HFFc6 (cell line): ENCODE data around the gene NFKBIB. TPM values are rescaled to one million over a fixed set of nuclear protein-coding genes. Genes with fewer than 3 reads are reported as not detected.

Source experiments
- DNase-seq: peaks from one replicate; pipeline ENCODE4 v3.0.0-alpha.2; 2018
- H3K27ac Mint-ChIP-seq: 2 replicates; pipeline ENCODE4 v1.8.0; 2020; ENCODE audit warnings: mild to moderate bottlenecking, mixed read lengths
- H3K27me3 Mint-ChIP-seq: 2 replicates; pipeline ENCODE4 v1.8.0; 2021; ENCODE audit warnings: mild to moderate bottlenecking, moderate library complexity, mixed read lengths; ENCODE audit not compliant: insufficient read depth
- H3K36me3 Mint-ChIP-seq: 2 replicates; pipeline ENCODE4 v1.8.0; 2021; ENCODE audit warnings: low read depth, mixed read lengths
- H3K4me1 Mint-ChIP-seq: 2 replicates; pipeline ENCODE4 v1.8.0; 2020; ENCODE audit warnings: low read depth, mixed read lengths
- H3K4me3 Mint-ChIP-seq: 2 replicates; pipeline ENCODE4 v1.8.0; 2020; ENCODE audit warnings: mild to moderate bottlenecking, moderate library complexity, mixed read lengths
- H3K9me3 Mint-ChIP-seq: 2 replicates; pipeline ENCODE4 v1.8.0; 2020; ENCODE audit warnings: mild to moderate bottlenecking, mixed read lengths
- CTCF ChIP-seq: fragments of 200-600 bp; sonication (generic); IDR thresholded peaks from 2 replicates; pipeline ENCODE4 v1.5.0; 2021; ENCODE audit warnings: antibody characterized with exemption, mild to moderate bottlenecking
- total RNA-seq, 6 experiments: library from RNA; stranded (reverse); fragmentation: NEBNext Ultra II Directional; extraction: Animal tissue kit (Norgen Biotek cat#: 25700); gene quantifications; 2 replicates in 1 of 6; 3 replicates in 5 of 6; pipeline ENCODE4 v1.2.3, GENCODE V29; 2021

Gene NFKBIB
- total RNA-seq, 6 experiments from 2014 or later, result 21.8 to 23.4 (median 22.9) TPM

DNA sequence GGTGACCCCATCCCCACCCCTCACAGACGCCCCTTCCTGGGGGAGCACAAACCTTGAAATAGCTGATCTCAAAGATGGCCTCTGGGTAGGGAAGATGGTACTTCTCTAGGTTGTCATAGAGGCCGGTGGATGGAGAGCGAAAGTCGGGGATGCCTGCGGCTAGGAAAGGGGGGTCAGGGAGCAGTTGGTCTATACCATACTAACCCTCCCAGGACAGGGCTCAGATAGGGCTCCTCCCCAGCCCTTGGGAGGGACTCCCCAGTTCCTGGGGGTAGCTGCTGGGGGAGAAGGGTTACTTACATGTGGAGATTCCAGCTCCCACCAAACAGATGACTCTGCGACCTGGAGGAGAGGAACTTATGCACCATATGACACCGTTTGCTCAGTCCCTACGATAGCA lies 10.0 kb upstream of the NFKBIB start:
- no peak for TF ChIP-seq CTCF
- Mint-ChIP-seq H3K9me3 (no peaks in the 10 kb centered on the region), H3K27ac (no peak overlapping the region), H3K4me3 (no peak overlapping the region), H3K4me1 (no peaks in the 10 kb centered on the region), H3K36me3 (no peaks in the 10 kb centered on the region), H3K27me3 (peaks cover 2% of the 10 kb centered on the region; the same call in 1 of the 2 replicates)
- DNase-seq, result no peak

DNA sequence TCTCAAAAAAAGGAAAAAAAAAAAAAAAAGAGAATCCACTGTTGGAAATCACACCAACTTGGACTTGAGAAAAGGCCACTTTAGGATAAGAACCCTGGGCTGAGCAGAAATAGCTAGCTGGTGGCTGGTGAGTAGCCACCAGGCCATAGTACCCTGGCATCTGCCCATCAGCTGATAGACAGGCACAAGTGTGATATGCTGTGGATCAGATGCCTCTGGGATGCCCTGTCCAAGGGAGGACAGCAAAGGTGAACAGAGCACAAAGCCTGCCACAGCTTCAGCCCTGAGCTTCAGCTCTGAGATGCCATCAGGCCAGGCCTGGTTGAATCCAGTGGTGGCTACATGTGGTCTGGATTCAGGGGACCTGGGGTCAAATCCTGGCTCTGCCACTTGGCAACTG lies 9.1 kb upstream of the NFKBIB start:
- no peaks in the 10 kb centered on the region for H3K27me3 Mint-ChIP-seq
- H3K9me3 Mint-ChIP-seq, result no peaks in the 10 kb centered on the region
- DNase-seq, result no peak
- no peak overlapping the region for H3K27ac Mint-ChIP-seq
- no peak overlapping the region for H3K4me3 Mint-ChIP-seq
- no peaks in the 10 kb centered on the region for H3K36me3 Mint-ChIP-seq
- H3K4me1 Mint-ChIP-seq, result no peaks in the 10 kb centered on the region
- TF ChIP-seq CTCF, result no peak

DNA sequence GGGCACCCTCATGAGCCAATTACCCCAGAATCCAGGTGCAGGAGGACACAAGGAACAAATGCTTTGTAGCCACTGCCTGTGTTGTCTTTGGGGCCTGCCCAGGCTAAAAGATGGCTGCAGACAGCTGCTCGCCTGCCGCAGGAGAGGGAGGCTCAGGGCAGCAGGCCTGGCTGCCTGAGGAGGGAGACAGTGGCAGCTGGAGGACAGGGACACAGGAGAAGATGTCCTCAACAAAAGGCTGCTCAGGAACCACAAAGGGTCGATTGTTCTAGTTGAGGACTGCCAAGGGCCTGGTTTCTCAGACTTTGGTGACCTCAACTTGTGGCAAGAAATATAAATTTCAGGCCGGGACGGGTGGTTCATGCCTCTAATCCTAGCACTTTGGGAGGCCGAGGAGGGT lies 8.0 kb upstream of the NFKBIB start:
- H3K4me3 Mint-ChIP-seq, result no peak overlapping the region
- H3K9me3 Mint-ChIP-seq, result no peaks in the 10 kb centered on the region
- H3K27me3 Mint-ChIP-seq, result no peaks in the 10 kb centered on the region
- TF ChIP-seq CTCF, result no peak
- DNase-seq, result no peak
- H3K4me1 Mint-ChIP-seq, result no peaks in the 10 kb centered on the region
- H3K36me3 Mint-ChIP-seq, result no peaks in the 10 kb centered on the region
- H3K27ac Mint-ChIP-seq, result no peak overlapping the region

GRCh38 chr19:38892841-38893240 lies 6.9 kb upstream of the NFKBIB start:
- no peak for TF ChIP-seq CTCF
- Mint-ChIP-seq H3K36me3 (no peaks in the 10 kb centered on the region), H3K4me1 (peaks cover 4% of the 10 kb centered on the region), H3K27ac (no peak overlapping the region), H3K9me3 (no peaks in the 10 kb centered on the region), H3K4me3 (no peak overlapping the region), H3K27me3 (no peaks in the 10 kb centered on the region)
- no peak for DNase-seq

DNA sequence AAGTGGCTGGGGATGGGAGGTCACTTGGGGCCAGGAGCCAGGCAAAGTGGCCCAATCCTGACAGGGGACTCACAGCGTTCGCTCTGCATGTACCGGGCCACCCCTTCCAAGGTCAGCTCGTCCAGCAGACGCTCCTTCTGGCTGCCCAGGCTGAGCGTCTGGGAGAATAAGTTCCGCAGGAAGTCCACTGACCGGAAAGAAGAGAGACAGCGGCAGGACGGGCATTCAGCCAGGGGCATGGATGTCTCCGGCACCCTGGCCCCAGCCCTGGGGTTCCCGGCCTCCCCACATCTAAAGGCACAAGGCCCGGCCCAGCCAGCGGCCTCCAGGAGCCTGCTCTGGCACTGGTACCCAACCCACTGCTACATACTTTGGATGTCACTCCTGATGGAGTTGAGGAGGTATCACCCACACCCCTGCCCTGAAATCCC lies 6.4 kb upstream of the NFKBIB start:
- no peaks in the 10 kb centered on the region for H3K9me3 Mint-ChIP-seq
- peaks cover 9% of the 10 kb centered on the region for H3K4me1 Mint-ChIP-seq
- H3K4me3 Mint-ChIP-seq, result no peak overlapping the region
- no peak for DNase-seq
- H3K27ac Mint-ChIP-seq, result no peak overlapping the region
- H3K36me3 Mint-ChIP-seq, result no peaks in the 10 kb centered on the region
- H3K27me3 Mint-ChIP-seq, result peaks cover under 1% of the 10 kb centered on the region; the same call in 1 of the 2 replicates
- TF ChIP-seq CTCF, result no peak

GRCh38 chr19:38894968-38895367 lies 4.8 kb upstream of the NFKBIB start:
- DNase-seq, result no peak
- Mint-ChIP-seq H3K36me3 (no peaks in the 10 kb centered on the region), H3K4me1 (peaks cover 17% of the 10 kb centered on the region), H3K27me3 (peaks cover 6% of the 10 kb centered on the region), H3K9me3 (no peaks in the 10 kb centered on the region), H3K27ac (no peak overlapping the region), H3K4me3 (no peak overlapping the region)
- no peak for TF ChIP-seq CTCF
